Colonic mucosa (tissue), 4 donors: ENCODE results near the gene KARS1. TPM values are rescaled to one million over a fixed set of nuclear protein-coding genes. Genes with fewer than 3 reads are reported as not detected.
A peak's percentile ranks its signal among the peaks of the same experiment; 100 is the strongest.

Experiments used
- DNase-seq: peaks from one replicate; pipeline ENCODE4 v3.0.0-alpha.2; 2020
- H3K27ac ChIP-seq: fragments of 200-600 bp; one replicate; pipeline ENCODE4 v1.8.0; 2021
- H3K27me3 ChIP-seq: fragments of 200-600 bp; one replicate; pipeline ENCODE4 v1.8.0; 2021
- H3K36me3 ChIP-seq: fragments of 200-600 bp; one replicate; pipeline ENCODE4 v1.8.0; 2021
- H3K4me1 ChIP-seq: fragments of 200-600 bp; one replicate; pipeline ENCODE4 v1.8.0; 2021; ENCODE audit warnings: mild to moderate bottlenecking
- H3K4me3 ChIP-seq: fragments of 200-600 bp; one replicate; pipeline ENCODE4 v1.8.0; 2021
- H3K9ac ChIP-seq, 2 donors: one replicate each; pipeline ENCODE4 v1.7.0; 2013; ENCODE audit warnings: control low read depth in 2 of 2, low read depth in 2 of 2, low read length in 2 of 2
- H3K9me3 ChIP-seq: fragments of 200-600 bp; one replicate; pipeline ENCODE4 v1.8.0; 2021
- intact Hi-C: fragments of 100-400 bp; cut with DNase I; formaldehyde crosslinking; loops from one replicate; pipeline ENCODE4 v1.14.1; 2022
- total RNA-seq, 2 donors: library from RNA; stranded (reverse); fragmentation: NEBNext Ultra II Directional in 1 of 2; extraction: Animal tissue kit (Norgen Biotek cat#: 25700) in 1 of 2; gene quantifications; one replicate each; pipeline ENCODE4 v1.2.1, GENCODE V29; 2021
- TF ChIP-seq, protein P1 (sequence below): fragments of 200-600 bp; IDR thresholded peaks from one replicate; pipeline ENCODE4 v1.8.0; 2022; ENCODE audit warnings: antibody characterized with exemption, mild to moderate bottlenecking
- donor health status: healthy.
- donor health status: DM: no; HTN: no; CAD: no.
- donor health status: DM: no; HTN: no; CAD: no.

Gene KARS1
- total RNA-seq, 2 donors from 2014 or later = 102 to 151 TPM

DNA sequence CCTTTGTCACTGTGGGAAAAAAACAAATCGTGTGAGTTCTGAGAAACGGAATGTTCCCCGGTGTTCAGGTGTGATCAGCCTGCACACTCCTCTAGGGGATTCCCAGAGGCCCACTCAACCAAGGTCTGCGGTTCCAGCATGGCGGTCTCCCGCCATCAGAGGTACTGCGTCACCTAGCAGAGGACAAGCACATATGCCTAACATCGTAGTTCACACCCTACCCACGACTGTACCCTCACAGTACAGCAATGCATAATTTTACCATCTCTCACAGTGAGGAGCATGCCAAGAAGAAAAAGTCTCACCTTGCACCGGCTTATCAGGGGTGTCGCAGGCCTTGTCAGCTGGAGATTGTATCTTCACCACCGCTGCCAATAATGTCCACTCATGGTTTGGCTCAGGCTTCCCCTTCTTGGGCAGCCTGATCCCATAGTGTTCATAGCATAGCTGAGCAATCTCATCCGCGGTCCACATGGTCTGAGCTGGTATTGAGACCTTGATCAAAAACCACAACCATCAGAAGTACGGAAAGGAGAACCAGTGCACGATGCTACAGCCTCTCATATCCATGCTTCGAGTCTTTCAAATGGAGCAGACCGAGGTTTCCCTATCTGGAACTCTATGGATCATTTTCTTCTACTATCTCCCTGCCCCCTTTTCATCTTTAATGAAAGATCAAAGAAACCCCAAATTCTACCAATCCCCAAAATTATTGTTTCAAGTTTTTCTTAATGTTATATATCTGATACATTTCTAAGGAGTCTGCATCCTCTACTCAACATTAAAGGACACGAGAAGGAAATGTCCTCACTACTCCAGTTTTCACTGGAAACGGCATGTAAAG, 26.9 kb downstream of the KARS1 start:
- H3K27me3 ChIP-seq = no peaks in the 10 kb centered on the region
- TF ChIP-seq, protein P1, sequence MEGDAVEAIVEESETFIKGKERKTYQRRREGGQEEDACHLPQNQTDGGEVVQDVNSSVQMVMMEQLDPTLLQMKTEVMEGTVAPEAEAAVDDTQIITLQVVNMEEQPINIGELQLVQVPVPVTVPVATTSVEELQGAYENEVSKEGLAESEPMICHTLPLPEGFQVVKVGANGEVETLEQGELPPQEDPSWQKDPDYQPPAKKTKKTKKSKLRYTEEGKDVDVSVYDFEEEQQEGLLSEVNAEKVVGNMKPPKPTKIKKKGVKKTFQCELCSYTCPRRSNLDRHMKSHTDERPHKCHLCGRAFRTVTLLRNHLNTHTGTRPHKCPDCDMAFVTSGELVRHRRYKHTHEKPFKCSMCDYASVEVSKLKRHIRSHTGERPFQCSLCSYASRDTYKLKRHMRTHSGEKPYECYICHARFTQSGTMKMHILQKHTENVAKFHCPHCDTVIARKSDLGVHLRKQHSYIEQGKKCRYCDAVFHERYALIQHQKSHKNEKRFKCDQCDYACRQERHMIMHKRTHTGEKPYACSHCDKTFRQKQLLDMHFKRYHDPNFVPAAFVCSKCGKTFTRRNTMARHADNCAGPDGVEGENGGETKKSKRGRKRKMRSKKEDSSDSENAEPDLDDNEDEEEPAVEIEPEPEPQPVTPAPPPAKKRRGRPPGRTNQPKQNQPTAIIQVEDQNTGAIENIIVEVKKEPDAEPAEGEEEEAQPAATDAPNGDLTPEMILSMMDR = no peak
- DNase-seq = no peak
- no peaks in the 10 kb centered on the region for H3K9me3 ChIP-seq
- H3K27ac ChIP-seq = no peak overlapping the region
- no peak overlapping the region for H3K9ac ChIP-seq
- peaks cover 16% of the 10 kb centered on the region for H3K4me1 ChIP-seq
- no peak overlapping the region for H3K4me3 ChIP-seq
- no peaks in the 10 kb centered on the region for H3K36me3 ChIP-seq
- intact Hi-C loops = loop anchor here (10.0 kb wide), 1 partner anchor 146 kb away; no protein-coding TSS in a partner anchor

DNA sequence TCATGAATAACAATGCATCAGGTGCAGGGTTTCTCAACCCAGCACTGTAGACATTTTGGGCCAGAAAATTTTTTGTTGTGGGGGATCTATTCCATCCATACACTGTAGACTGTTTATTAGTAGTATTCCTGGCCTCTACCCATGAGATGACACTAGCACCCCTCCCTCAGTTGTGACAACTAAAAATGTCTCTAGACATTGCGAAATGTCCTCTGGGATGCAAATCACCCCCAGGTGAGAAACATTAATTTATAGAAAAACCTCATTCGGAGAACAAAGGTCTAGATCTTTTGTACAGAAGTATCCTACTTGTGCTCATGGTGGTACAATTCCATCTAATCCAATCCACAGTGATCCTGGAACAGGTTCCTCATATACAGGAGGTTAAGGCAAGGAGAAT, 28.7 kb downstream of the KARS1 start:
- H3K27me3 ChIP-seq = no peaks in the 10 kb centered on the region
- H3K4me3 ChIP-seq = no peak overlapping the region
- intact Hi-C loops = no loop called here
- no peak for DNase-seq
- peaks cover 16% of the 10 kb centered on the region for H3K4me1 ChIP-seq
- TF ChIP-seq, protein P1 = no peak
- H3K36me3 ChIP-seq = no peaks in the 10 kb centered on the region
- H3K9me3 ChIP-seq = no peaks in the 10 kb centered on the region
- no peak overlapping the region for H3K9ac ChIP-seq
- no peak overlapping the region for H3K27ac ChIP-seq

DNA sequence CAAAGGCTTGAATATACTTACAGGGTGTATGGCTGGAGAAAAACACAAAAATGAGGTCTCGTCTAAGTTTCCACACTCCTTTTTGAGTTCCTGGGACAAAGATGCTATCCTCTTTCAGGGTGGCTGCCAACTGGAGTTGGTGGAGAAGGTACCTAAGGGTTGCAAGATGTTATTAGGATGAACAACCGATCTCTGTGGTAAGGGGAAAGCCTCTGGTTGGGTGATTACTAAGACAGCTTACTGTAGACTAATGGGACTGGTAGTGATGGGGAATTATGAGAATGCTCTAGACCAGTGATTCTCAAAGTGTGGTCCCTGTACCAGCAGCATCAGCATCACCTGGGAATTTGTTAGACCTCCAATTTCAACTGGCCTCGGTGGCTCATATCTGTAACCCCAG, 30.3 kb downstream of the KARS1 start:
- Histone ChIP-seq H3K9me3 (no peaks in the 10 kb centered on the region), H3K4me1 (peaks cover 13% of the 10 kb centered on the region), H3K36me3 (peaks cover 2% of the 10 kb centered on the region), H3K27ac (no peak overlapping the region), H3K9ac (peak overlapping the region in 1 of 2 donors; percentile 18), H3K27me3 (no peaks in the 10 kb centered on the region), H3K4me3 (no peak overlapping the region)
- intact Hi-C loops = no loop called here
- no peak for DNase-seq
- TF ChIP-seq, protein P1 = no peak

DNA sequence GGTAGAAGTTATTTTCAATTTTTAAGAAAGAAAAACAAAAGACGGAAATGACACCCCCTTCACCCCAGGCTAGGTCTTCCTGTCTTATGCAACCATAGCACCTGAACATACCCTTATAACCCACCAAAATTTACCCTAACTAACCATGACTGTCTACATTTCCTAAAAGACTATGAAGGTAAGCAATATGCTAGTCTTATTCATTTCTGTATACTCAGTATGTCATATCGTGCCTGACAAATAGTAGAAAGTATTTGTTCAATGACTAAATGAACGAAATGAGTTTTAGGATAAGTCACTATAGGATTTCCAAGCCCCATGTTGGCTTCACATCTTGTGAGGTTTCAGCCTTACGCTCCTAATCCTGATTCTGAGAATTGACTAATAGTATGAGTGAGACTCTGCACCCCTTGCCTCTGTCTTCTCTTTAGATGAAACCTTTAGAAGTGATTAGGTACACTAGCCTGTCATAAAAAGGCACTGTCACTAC, 30.9 kb downstream of the KARS1 start:
- H3K27me3 ChIP-seq = no peaks in the 10 kb centered on the region
- H3K4me1 ChIP-seq = peaks cover 7% of the 10 kb centered on the region
- intact Hi-C loops = no loop called here
- peaks cover 5% of the 10 kb centered on the region for H3K36me3 ChIP-seq
- H3K9me3 ChIP-seq = no peaks in the 10 kb centered on the region
- H3K4me3 ChIP-seq = no peak overlapping the region
- TF ChIP-seq, protein P1 = no peak
- H3K27ac ChIP-seq = no peak overlapping the region
- no peak for DNase-seq
- H3K9ac ChIP-seq = no peak overlapping the region

DNA sequence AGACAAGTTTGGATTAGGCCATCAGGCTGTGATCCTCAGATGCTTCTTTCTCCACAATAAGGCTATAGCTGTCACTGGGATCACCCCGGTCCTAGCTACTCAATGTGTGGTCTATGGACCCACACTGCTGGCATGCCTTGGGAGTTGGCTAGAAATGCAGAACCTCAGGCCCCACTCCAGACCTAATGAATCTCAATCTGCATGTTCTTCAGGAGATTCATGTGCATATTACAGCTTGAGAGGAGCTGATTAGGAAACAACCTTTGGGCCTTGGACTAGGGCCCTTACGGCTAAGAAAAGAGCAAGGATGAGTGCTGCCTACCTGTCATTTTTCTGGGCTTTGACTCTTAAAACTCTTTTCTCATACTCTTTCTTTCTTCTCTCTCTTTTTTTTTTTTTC, 31.8 kb downstream of the KARS1 start:
- no peak overlapping the region for H3K27ac ChIP-seq
- H3K4me3 ChIP-seq = no peak overlapping the region
- no peak overlapping the region for H3K9ac ChIP-seq
- intact Hi-C loops = no loop called here
- DNase-seq = no peak
- H3K4me1 ChIP-seq = no peaks in the 10 kb centered on the region
- no peaks in the 10 kb centered on the region for H3K9me3 ChIP-seq
- H3K27me3 ChIP-seq = no peaks in the 10 kb centered on the region
- peaks cover 5% of the 10 kb centered on the region for H3K36me3 ChIP-seq
- TF ChIP-seq, protein P1 = no peak
